Natural killer cell (primary cell): ENCODE results near the gene EXOC4. TPM values are rescaled to one million over a fixed set of nuclear protein-coding genes. Genes with fewer than 3 reads are reported as not detected.

Experiments used
- ATAC-seq, 3 donors: fragments of 150-1000 bp in 2 of 3; fragments of 200-7000 bp in 1 of 3; cut with Tn5 transposase; 1 replicate in 1 of 3; 2 replicates in 2 of 3; pipeline ENCODE4 v1.10.0; 2021; ENCODE audit warnings: mild to moderate bottlenecking in 2 of 3, moderate library complexity in 2 of 3
- DNase-seq, 2 donors: peaks; one replicate each; pipeline versions ENCODE4 v3.0.0 to v3.0.0-alpha.2; 2013 to 2021; ENCODE audit warnings: mixed read lengths in 1 of 2
- H3K27ac ChIP-seq: one replicate; pipeline ENCODE4 v1.5.1; 2013; ENCODE audit warnings: mild to moderate bottlenecking, low read length
- H3K27me3 ChIP-seq: one replicate; pipeline ENCODE4 v1.6.1; 2013; ENCODE audit warnings: low read length; ENCODE audit not compliant: control insufficient read depth, insufficient read depth
- H3K36me3 ChIP-seq: one replicate; pipeline ENCODE4 v1.6.1; 2013; ENCODE audit warnings: low read length; ENCODE audit not compliant: control insufficient read depth, insufficient read depth
- H3K4me1 ChIP-seq: one replicate; pipeline ENCODE4 v1.6.1; 2013; ENCODE audit warnings: low read length; ENCODE audit not compliant: control insufficient read depth, insufficient read depth
- H3K4me3 ChIP-seq: one replicate; pipeline ENCODE4 v1.5.1; 2013; ENCODE audit warnings: low read length
- H3K9me3 ChIP-seq: one replicate; pipeline ENCODE4 v1.6.1; 2013; ENCODE audit warnings: low read length; ENCODE audit not compliant: control insufficient read depth, insufficient read depth
- H3K27ac Mint-ChIP-seq, 2 donors: one replicate each; pipeline ENCODE4 v1.8.0; 2022; ENCODE audit warnings: mild to moderate bottlenecking in 2 of 2, mixed read lengths in 2 of 2, moderate library complexity in 1 of 2
- H3K27me3 Mint-ChIP-seq, 2 donors: one replicate each; pipeline ENCODE4 v1.8.0; 2022; ENCODE audit warnings: low read depth in 2 of 2, mixed read lengths in 2 of 2
- H3K36me3 Mint-ChIP-seq: one replicate; pipeline ENCODE4 v1.8.0; 2022; ENCODE audit warnings: mixed read lengths
- H3K4me1 Mint-ChIP-seq, 2 donors: one replicate each; pipeline ENCODE4 v1.8.0; 2022; ENCODE audit warnings: mixed read lengths in 2 of 2
- H3K4me3 Mint-ChIP-seq: one replicate; pipeline ENCODE4 v1.8.0; 2022; ENCODE audit warnings: mild to moderate bottlenecking, moderate library complexity, mixed read lengths
- H3K9me3 Mint-ChIP-seq, 2 donors: one replicate each; pipeline ENCODE4 v1.8.0; 2022; ENCODE audit warnings: mixed read lengths in 2 of 2
- CTCF ChIP-seq: fragments of 200-600 bp; IDR thresholded peaks from one replicate; pipeline ENCODE4 v1.8.0; 2022; ENCODE audit warnings: antibody characterized with exemption
- WGBS: methylation state at CpG from one replicate; pipeline ENCODE4 v1.1.7; 2013; ENCODE audit warnings: missing lambda C conversion rate; ENCODE audit not compliant: insufficient coverage; 5-methylcytosine and 5-hydroxymethylcytosine counted together
- intact Hi-C: fragments of 100-400 bp; cut with micrococcal nuclease; formaldehyde crosslinking; loops from one replicate; pipeline ENCODE4 v1.14.2; 2022
- total RNA-seq, 4 donors: library from RNA; stranded (reverse); fragments of 120-200 nt in 1 of 4; gene quantifications; one replicate each; pipeline versions ENCODE4 v1.2.3 to v1.2.4, GENCODE V29; 2013 to 2022

The EXOC4 gene
- total RNA-seq, 3 donors from 2014 or later (not counting 1 experiment from before 2014, with no cell fraction given), result 105 to 148 (median 123) TPM

GRCh38 chr7:133309333-133309732 is 56.5 kb downstream of the EXOC4 start:
- Mint-ChIP-seq H3K4me1 (peaks cover 18 to 20% of the 10 kb centered on the region in 2 donors), H3K4me3 (no peak overlapping the region), H3K9me3 (no peaks in the 10 kb centered on the region), H3K27me3 (no peaks in the 10 kb centered on the region), H3K36me3 (peaks cover 52% of the 10 kb centered on the region), H3K27ac (no peak overlapping the region)
- Histone ChIP-seq H3K4me1 (no peaks in the 10 kb centered on the region), H3K27ac (no peak overlapping the region), H3K36me3 (peaks cover 33% of the 10 kb centered on the region), H3K27me3 (no peaks in the 10 kb centered on the region), H3K4me3 (no peak overlapping the region), H3K9me3 (no peaks in the 10 kb centered on the region)
- 86% methylated on average over 4 of the region's 6 CpGs for WGBS
- TF ChIP-seq CTCF, result no peak
- DNase-seq (no peak), ATAC-seq (no peak)
- intact Hi-C loops, result no loop called here

- Histone ChIP-seq H3K36me3 (peaks cover 33% of the 10 kb centered on the region), H3K4me3 (no peak overlapping the region), H3K27me3 (no peaks in the 10 kb centered on the region), H3K9me3 (no peaks in the 10 kb centered on the region), H3K4me1 (no peaks in the 10 kb centered on the region), H3K27ac (no peak overlapping the region)
- TF ChIP-seq CTCF, result no peak
- no peaks in the 10 kb centered on the region for H3K9me3 Mint-ChIP-seq
- DNase-seq (no peak), ATAC-seq (no peak)
- peaks cover 20 to 21% of the 10 kb centered on the region in 2 donors for H3K4me1 Mint-ChIP-seq
- H3K4me3 Mint-ChIP-seq, result no peak overlapping the region
- H3K36me3 Mint-ChIP-seq, result peaks cover 47% of the 10 kb centered on the region
- H3K27ac Mint-ChIP-seq, result no peak overlapping the region
- no peaks in the 10 kb centered on the region for H3K27me3 Mint-ChIP-seq
- 81% methylated on average over 3 of the region's 3 CpGs for WGBS
- intact Hi-C loops, result no loop called here
Measured at GRCh38 chr7:133310232-133310862, 57.5 kb downstream of the EXOC4 start.

GRCh38 chr7:133313575-133313974 is 60.7 kb downstream of the EXOC4 start:
- WGBS, result no CpG with 5 or more reads among the region's 1 CpG
- H3K27ac Mint-ChIP-seq, result no peak overlapping the region
- peak in 1 of 3 donors; percentile 76 for ATAC-seq

More at GRCh38 chr7:133313575-133313974, 60.7 kb downstream of the EXOC4 start:
- H3K4me1 Mint-ChIP-seq, result peaks cover 15 to 18% of the 10 kb centered on the region in 2 donors
- Histone ChIP-seq H3K27ac (no peak overlapping the region), H3K36me3 (peaks cover 5% of the 10 kb centered on the region), H3K4me3 (no peak overlapping the region), H3K9me3 (no peaks in the 10 kb centered on the region), H3K27me3 (no peaks in the 10 kb centered on the region), H3K4me1 (no peaks in the 10 kb centered on the region)
- intact Hi-C loops, result no loop called here
- TF ChIP-seq CTCF, result no peak
- no peaks in the 10 kb centered on the region for H3K9me3 Mint-ChIP-seq
- no peak overlapping the region for H3K4me3 Mint-ChIP-seq
- DNase-seq, result peak in 1 of 2 donors; percentile 6
- H3K36me3 Mint-ChIP-seq, result peaks cover 15% of the 10 kb centered on the region
- no peaks in the 10 kb centered on the region for H3K27me3 Mint-ChIP-seq
